Suprapubic skin (tissue), 4 donors: ENCODE results near the gene MFSD6.

Experiments
- POLR2A ChIP-seq, 2 donors: fragments of 450-650 bp; IDR thresholded peaks; one replicate each; pipeline ENCODE4 v1.6.1; 2017; ENCODE audit warnings: antibody characterized with exemption in 2 of 2, mild to moderate bottlenecking in 2 of 2, moderate library complexity in 2 of 2
- POLR2AphosphoS5 ChIP-seq, 3 donors: sonication (generic); formaldehyde crosslinking; IDR thresholded peaks; one replicate each; pipeline ENCODE4 v1.6.1; 2017; ENCODE audit warnings: antibody characterized with exemption in 3 of 3

GRCh38 chr2:190533968-190534309, 125.8 kb downstream of the MFSD6 start:
- TF ChIP-seq POLR2A (IDR thresholded peaks at IDR 0.05) (no peak), POLR2AphosphoS5 (IDR thresholded peaks at IDR 0.05) (no peak)
